OCI-LY7 (cell line): ENCODE results near the gene TASP1. TPM values are rescaled to one million over a fixed set of nuclear protein-coding genes. Genes with fewer than 3 reads are reported as not detected.
"Not testable (repeated sequence)": the region's sequence is repeated elsewhere in the genome, so short reads cannot be mapped to it uniquely, and the experiment has no call there.

Source experiments
- BruUV-seq: library from RNA; stranded (reverse); fragments of 400-500 nt; replicated peaks from 2 replicates; lab custom pipeline; 2021; lab: Mats Ljungman, UMichigan
- CTCF ChIA-PET: fragments of 300-600 bp; sonication (Branson Sonifier 250); formaldehyde crosslinking; loops from one replicate; lab custom pipeline; 2022; ENCODE audit warnings: antibody characterized with exemption; ENCODE audit not compliant: unreplicated experiment; lab: Charles Lee
- POLR2A ChIA-PET: fragments of 300-600 bp; sonication (Branson Sonifier 250); formaldehyde crosslinking; loops from one replicate; lab custom pipeline; 2022; ENCODE audit warnings: antibody characterized with exemption; lab: Charles Lee
- DNase-seq: peaks from one replicate; pipeline ENCODE4 v3.0.0-alpha.2; 2015; ENCODE audit warnings: low spot score
- H2AFZ ChIP-seq: fragments of 200-600 bp; sonication (generic), shearing (Covaris generic); 2 replicates; pipeline ENCODE4 v1.6.1; 2014; ENCODE audit warnings: mild to moderate bottlenecking, antibody characterized with exemption, low read length, moderate library complexity
- H3K27ac ChIP-seq: fragments of 200-600 bp; sonication (generic); 2 replicates; pipeline ENCODE4 v1.5.1; 2014; ENCODE audit warnings: mixed run types, low read depth, mild to moderate bottlenecking, moderate library complexity, low read length, inconsistent platforms; ENCODE audit not compliant: poor library complexity, severe bottlenecking
- H3K36me3 ChIP-seq: fragments of 200-600 bp; sonication (generic); 2 replicates; pipeline ENCODE4 v1.6.1; 2014; ENCODE audit warnings: mild to moderate bottlenecking, antibody characterized with exemption, low read length, moderate library complexity, mixed read lengths; ENCODE audit not compliant: insufficient read depth
- H3K4me1 ChIP-seq: fragments of 200-600 bp; sonication (generic); 2 replicates; pipeline ENCODE4 v1.5.1; 2014; ENCODE audit warnings: mild to moderate bottlenecking, low read length; ENCODE audit not compliant: insufficient read depth, poor library complexity, severe bottlenecking
- H3K4me2 ChIP-seq: fragments of 200-600 bp; sonication (generic); 2 replicates; pipeline ENCODE4 v1.6.1; 2014; ENCODE audit warnings: mild to moderate bottlenecking, low read length
- H3K4me3 ChIP-seq: fragments of 200-600 bp; sonication (generic); 2 replicates; pipeline ENCODE4 v1.5.1; 2014; ENCODE audit warnings: mild to moderate bottlenecking, low read depth, low read length; ENCODE audit not compliant: poor library complexity, severe bottlenecking
- H3K79me2 ChIP-seq: fragments of 200-600 bp; sonication (generic); 2 replicates; pipeline ENCODE4 v1.6.1; 2016; ENCODE audit warnings: low read depth, mild to moderate bottlenecking, low read length, moderate library complexity, mixed read lengths; ENCODE audit not compliant: insufficient read depth
- H3K9me2 ChIP-seq: fragments of 200-600 bp; sonication (generic); 2 replicates; pipeline ENCODE4 v1.6.1; 2016; ENCODE audit warnings: mild to moderate bottlenecking, low read length, mixed read lengths; ENCODE audit not compliant: insufficient read depth
- H3K9me3 ChIP-seq: fragments of 200-600 bp; sonication (generic); 2 replicates; pipeline ENCODE4 v1.6.1; 2014; ENCODE audit warnings: mild to moderate bottlenecking, mixed run types, low read length, mixed read lengths
- H4K20me1 ChIP-seq: fragments of 200-600 bp; sonication (generic); 2 replicates; pipeline ENCODE4 v1.6.1; 2014; ENCODE audit warnings: mild to moderate bottlenecking, antibody characterized with exemption, low read length, moderate library complexity, mixed read lengths; ENCODE audit not compliant: insufficient read depth
- EZH2phosphoT487 ChIP-seq: fragments of 200-600 bp; sonication (generic); IDR thresholded peaks from 2 replicates; pipeline ENCODE4 v1.6.1; 2018; ENCODE audit warnings: low read depth, borderline replicate concordance, mild to moderate bottlenecking, mixed run types, antibody characterized with exemption, low read length, moderate library complexity, mixed read lengths
- intact Hi-C: fragments of 100-400 bp; cut with micrococcal nuclease; formaldehyde crosslinking; loops from one replicate; pipeline ENCODE4 v1.10.0; 2022; ENCODE audit not compliant: unreplicated experiment
- total RNA-seq, 2 experiments: library from RNA; depleted of rRNA in 1 of 2; stranded (reverse); fragments of >200 nt in 1 of 2; shearing (Covaris generic) in 1 of 2; gene quantifications; 2 replicates each; pipeline ENCODE4 v1.2.3, GENCODE V29; 2014 to 2022
- TF ChIP-seq, protein P1 (sequence below): fragments of 200-600 bp; sonication (generic); conservative IDR thresholded peaks from 2 replicates; pipeline ENCODE4 v1.5.1; 2014; ENCODE audit warnings: mild to moderate bottlenecking, antibody characterized with exemption, low read length, moderate library complexity, mixed read lengths

Gene TASP1
- total RNA-seq, 2 experiments from 2014 or later, result 12.9 to 15.5 TPM

- H4K20me1 ChIP-seq, result no peaks in the 10 kb centered on the region
- H2AFZ ChIP-seq, result no peak overlapping the region
- CTCF ChIA-PET, result no interaction called here
- DNase-seq, result no peak
- no TSS peak for BruUV-seq
- peaks cover 7% of the 10 kb centered on the region for H3K36me3 ChIP-seq
- H3K9me2 ChIP-seq, result no peaks in the 10 kb centered on the region
- no peak overlapping the region for H3K4me3 ChIP-seq
- intact Hi-C loops, result no loop called here
- no peak overlapping the region for H3K4me2 ChIP-seq
- TF ChIP-seq EZH2phosphoT487, result no peak
- TF ChIP-seq, protein P1, sequence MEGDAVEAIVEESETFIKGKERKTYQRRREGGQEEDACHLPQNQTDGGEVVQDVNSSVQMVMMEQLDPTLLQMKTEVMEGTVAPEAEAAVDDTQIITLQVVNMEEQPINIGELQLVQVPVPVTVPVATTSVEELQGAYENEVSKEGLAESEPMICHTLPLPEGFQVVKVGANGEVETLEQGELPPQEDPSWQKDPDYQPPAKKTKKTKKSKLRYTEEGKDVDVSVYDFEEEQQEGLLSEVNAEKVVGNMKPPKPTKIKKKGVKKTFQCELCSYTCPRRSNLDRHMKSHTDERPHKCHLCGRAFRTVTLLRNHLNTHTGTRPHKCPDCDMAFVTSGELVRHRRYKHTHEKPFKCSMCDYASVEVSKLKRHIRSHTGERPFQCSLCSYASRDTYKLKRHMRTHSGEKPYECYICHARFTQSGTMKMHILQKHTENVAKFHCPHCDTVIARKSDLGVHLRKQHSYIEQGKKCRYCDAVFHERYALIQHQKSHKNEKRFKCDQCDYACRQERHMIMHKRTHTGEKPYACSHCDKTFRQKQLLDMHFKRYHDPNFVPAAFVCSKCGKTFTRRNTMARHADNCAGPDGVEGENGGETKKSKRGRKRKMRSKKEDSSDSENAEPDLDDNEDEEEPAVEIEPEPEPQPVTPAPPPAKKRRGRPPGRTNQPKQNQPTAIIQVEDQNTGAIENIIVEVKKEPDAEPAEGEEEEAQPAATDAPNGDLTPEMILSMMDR, result no peak
- POLR2A ChIA-PET, result no interaction called here
- no peak overlapping the region for H3K27ac ChIP-seq
- no peaks in the 10 kb centered on the region for H3K79me2 ChIP-seq
- no peaks in the 10 kb centered on the region for H3K4me1 ChIP-seq
- H3K9me3 ChIP-seq, result no peaks in the 10 kb centered on the region
Observed at GRCh38 chr20:13626724-13627123, 12.0 kb downstream of the TASP1 start.

DNA sequence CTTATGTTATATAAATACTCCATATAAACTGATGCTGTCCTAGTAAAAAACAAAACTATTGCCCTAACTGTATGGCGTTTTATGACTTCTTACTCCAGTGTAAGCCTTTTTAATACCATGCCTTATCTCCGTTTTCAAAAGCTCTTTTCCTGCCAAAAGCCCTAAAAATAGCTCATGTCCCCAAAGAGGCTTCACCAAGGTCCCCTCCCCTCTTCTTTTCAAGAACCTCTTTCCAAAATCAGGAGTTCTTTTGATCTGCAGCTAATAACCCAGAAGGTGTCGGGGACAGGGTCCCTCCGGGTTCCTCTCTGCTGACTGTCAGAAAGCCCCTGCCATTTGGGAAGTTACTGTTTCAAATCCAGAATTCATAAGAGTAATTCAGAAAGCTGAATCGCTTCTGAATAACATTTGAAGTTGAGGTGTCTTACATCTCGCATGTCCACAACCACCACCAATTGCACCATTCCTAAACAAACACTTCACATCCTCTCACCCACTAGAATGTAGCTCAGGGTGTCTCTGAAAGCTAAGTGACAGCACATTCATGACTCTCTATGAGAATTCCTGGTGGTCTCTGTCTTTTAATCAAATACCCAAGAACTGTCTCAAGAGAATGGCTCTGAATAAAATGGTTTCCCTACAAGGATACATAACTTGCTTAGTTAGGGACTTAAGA is 13.3 kb downstream of the TASP1 start:
- ChIA-PET CTCF (no interaction called here), POLR2A (interaction anchor here (0.9 kb wide), 1 partner anchor 14 kb away, joined by 4 read pairs; the partner anchor contains the start of gene TASP1)
- intact Hi-C loops, result no loop called here
- H3K36me3 ChIP-seq, result peaks cover 7% of the 10 kb centered on the region
- no peak overlapping the region for H2AFZ ChIP-seq
- no peak overlapping the region for H3K4me3 ChIP-seq
- no peaks in the 10 kb centered on the region for H3K9me3 ChIP-seq
- H3K79me2 ChIP-seq, result no peaks in the 10 kb centered on the region
- H3K4me2 ChIP-seq, result no peak overlapping the region
- no TSS peak for BruUV-seq
- no peak for DNase-seq
- TF ChIP-seq EZH2phosphoT487, result no peak
- TF ChIP-seq, protein P1, result no peak
- H3K4me1 ChIP-seq, result no peaks in the 10 kb centered on the region
- H3K27ac ChIP-seq, result no peak overlapping the region
- no peaks in the 10 kb centered on the region for H3K9me2 ChIP-seq
- H4K20me1 ChIP-seq, result no peaks in the 10 kb centered on the region

GRCh38 chr20:13619415-13619814 is 19.3 kb downstream of the TASP1 start:
- H3K79me2 ChIP-seq, BruUV-seq, POLR2A ChIA-PET, H3K4me1 ChIP-seq, H3K27ac ChIP-seq, H3K4me2 ChIP-seq, intact Hi-C loops, DNase-seq, H4K20me1 ChIP-seq, H2AFZ ChIP-seq, CTCF ChIA-PET, H3K9me3 ChIP-seq, H3K9me2 ChIP-seq, H3K36me3 ChIP-seq, H3K4me3 ChIP-seq: not testable (repeated sequence)

DNA sequence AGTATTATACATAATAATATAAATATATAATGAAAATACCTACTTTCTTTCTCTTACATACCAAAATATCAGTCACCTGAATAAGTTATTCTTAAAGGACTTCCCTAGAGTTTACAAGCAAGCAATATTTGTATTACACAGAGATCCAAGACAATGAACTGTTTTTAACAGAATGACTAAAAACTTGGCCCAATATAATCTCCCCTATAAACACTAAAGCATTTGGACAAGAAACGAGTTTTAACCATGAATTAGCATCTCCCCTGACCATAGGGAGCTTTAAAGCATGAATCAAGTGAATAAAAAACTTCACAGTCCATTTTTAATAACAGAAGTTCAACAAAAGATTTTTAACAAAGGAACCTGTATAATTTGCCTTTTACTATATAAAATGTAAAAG is 20.3 kb downstream of the TASP1 start:
- H3K79me2 ChIP-seq, H2AFZ ChIP-seq, BruUV-seq, H3K9me3 ChIP-seq, intact Hi-C loops, H3K4me1 ChIP-seq, H4K20me1 ChIP-seq, H3K4me2 ChIP-seq, H3K9me2 ChIP-seq, CTCF ChIA-PET, H3K27ac ChIP-seq, DNase-seq, H3K36me3 ChIP-seq, H3K4me3 ChIP-seq: not testable (repeated sequence)
- POLR2A ChIA-PET, result interaction anchor here (0.7 kb wide), 1 partner anchor 146 kb away, joined by 3 read pairs; no protein-coding TSS in a partner anchor

- H3K4me2 ChIP-seq, BruUV-seq, H3K36me3 ChIP-seq, H3K27ac ChIP-seq, POLR2A ChIA-PET, CTCF ChIA-PET, DNase-seq, intact Hi-C loops, H3K9me2 ChIP-seq, H3K9me3 ChIP-seq, H3K4me1 ChIP-seq, H2AFZ ChIP-seq, H3K4me3 ChIP-seq, H4K20me1 ChIP-seq, H3K79me2 ChIP-seq: not testable (repeated sequence)
Observed at GRCh38 chr20:13617585-13617984, 21.1 kb downstream of the TASP1 start.
